HG03103 (cell line): ENCODE data around the gene CDC42EP1.
"Not testable (repeated sequence)": the region's sequence is repeated elsewhere in the genome, so short reads cannot be mapped to it uniquely, and the experiment has no call there.

ENCODE experiments used
- ATAC-seq: cut with Tn5 transposase; IDR thresholded peaks from one replicate; pipeline ENCODE4 v1.9.1; 2021; ENCODE audit warnings: low read depth; ENCODE audit not compliant: unreplicated experiment

Gene CDC42EP1

DNA sequence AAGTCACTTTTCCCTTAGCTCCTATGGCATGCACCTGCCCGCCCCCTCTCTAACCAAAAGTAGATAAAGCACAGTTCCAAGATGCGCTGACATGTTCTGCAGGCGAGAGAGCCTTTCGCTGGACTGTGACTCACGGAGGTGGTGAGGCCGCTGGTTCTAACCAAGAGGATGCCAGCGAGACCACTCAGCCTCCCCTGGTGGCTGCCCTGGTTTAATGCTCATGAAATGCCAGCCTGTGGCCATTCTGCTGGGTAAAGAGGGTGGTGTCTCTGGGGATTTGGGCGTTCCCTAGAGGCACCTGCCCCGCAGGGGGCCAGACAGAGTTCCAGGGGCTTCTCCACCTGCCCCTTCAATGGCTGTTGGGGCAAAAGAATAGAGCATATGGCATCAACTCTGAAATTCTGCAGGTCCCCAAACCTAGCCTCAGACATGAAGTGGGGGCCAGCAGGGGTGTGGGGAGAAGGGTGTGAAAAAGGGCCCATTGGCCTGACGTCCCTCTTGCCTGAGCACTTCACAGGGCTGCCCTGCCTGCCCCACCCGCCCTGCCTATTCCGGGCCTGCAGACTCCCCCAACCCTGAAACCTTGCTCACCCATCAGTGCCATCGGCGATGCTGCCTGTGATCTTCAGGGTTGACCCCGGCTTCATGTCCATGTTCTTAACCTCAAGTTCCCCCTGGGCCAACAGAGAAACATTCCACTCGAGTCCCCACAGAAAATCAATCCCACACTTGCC lies 11.1 kb downstream of the CDC42EP1 start:
- ATAC-seq, result no peak

DNA sequence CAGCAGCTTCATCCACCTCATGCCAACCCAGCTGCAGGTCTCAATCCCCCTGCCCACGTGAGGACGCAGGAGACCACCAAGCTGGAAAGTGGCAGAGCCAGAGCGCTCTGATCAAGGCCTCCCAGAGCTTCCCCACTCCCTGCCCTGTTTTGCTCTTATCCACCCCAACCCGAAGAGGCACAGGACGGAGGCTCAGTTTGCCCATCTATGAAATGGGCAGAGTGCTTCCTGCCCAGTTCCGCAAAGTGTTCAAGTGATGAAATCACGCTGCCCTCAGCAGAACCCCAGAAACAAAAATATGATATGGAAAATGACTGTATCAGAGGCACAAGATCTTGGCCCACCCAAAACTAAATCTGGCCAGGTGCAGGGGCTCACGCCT lies 11.7 kb downstream of the CDC42EP1 start:
- ATAC-seq, result no peak

GRCh38 chr22:37575490-37576003 lies 15.3 kb downstream of the CDC42EP1 start:
- no peak for ATAC-seq

DNA sequence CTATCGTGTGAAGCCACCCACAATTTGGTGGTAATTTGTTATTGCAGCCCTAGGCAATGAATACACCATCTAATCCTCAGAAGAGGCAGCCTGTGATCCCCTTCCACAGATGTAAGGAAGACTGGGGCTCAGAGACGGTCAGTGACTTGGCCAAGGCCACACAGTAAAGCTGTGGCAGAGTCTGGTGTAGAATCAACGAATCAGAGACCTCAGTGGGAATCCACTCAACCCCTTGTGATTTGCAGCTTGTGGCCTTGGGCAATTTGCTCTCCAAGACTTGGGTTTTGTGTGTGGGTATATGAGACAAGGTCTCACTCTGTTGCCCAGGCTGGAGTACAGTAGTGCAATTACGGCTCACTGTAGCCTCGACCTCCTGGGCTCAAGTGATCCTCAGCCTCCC lies 17.7 kb downstream of the CDC42EP1 start:
- ATAC-seq, result no peak

DNA sequence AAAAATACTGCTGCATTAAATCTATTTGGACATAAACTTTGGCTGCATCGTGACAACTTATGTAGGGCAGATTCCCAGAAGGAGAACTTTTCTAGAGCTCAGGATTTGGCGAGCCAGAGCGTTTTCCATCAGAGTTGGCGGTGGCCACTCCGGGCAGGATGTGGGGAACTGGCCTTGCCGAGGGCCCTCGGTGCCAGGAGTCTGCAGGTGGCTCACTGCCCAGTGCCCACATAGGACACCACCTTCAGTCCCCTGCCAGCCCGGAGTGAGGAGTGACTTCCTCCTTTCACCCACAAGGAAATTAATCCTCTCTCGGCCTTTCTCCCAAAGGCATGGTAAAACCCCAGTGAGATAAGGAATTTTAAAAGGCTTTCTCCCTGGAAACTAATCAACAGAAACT lies 21.2 kb downstream of the CDC42EP1 start:
- no peak for ATAC-seq

GRCh38 chr22:37582526-37582925 lies 22.2 kb downstream of the CDC42EP1 start:
- ATAC-seq, result no peak

- ATAC-seq, result no peak
Measured at GRCh38 chr22:37588546-37589215, 28.4 kb downstream of the CDC42EP1 start.

- no peak for ATAC-seq
Measured at GRCh38 chr22:37589636-37590035, 29.4 kb downstream of the CDC42EP1 start.

DNA sequence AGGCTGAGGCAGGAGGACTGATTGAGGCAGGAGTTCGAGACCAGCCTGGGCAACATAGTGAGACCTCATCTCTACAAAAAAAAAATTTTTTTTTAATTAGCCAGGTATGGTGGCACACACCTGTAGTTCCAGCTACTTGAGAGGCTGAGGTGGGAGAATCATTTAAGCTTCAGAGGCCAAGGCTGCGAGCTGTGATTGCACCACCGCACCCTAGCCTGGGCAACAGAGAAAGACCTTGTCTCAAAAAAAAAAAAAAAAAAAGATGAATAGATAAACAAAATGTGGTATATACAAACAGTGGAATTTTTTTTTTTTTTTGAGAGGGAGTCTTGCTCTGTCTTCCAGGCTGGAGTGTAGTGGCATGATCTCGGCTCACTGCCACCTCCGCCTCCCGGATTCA lies 30.8 kb downstream of the CDC42EP1 start:
- not testable (repeated sequence) for ATAC-seq

- no peak for ATAC-seq
Measured at GRCh38 chr22:37591823-37592404, 31.6 kb downstream of the CDC42EP1 start.

- no peak for ATAC-seq
Measured at GRCh38 chr22:37594237-37594636, 34.0 kb downstream of the CDC42EP1 start.

DNA sequence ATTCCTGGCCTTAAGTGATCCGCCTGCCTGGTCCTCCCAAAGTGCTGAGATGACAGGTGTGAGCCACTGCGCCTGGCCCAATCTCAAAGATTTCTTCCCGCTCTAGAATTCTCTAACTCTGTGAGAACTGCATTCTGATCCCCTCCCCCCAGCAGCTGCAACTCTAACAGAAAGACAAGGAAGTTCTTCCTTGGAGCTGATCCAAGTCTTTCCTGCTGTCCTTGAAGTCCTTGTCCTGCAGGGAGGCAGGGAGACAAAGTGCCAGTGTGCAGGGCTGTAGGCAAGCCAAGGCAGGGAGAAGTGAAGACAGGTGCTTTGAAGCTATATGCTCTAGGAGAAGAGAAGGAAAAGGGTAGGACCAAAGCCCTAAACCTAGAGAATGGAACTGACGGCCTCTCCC lies 38.9 kb downstream of the CDC42EP1 start:
- ATAC-seq, result no peak

- ATAC-seq, result no peak
Measured at GRCh38 chr22:37601203-37601539, 40.9 kb downstream of the CDC42EP1 start.

DNA sequence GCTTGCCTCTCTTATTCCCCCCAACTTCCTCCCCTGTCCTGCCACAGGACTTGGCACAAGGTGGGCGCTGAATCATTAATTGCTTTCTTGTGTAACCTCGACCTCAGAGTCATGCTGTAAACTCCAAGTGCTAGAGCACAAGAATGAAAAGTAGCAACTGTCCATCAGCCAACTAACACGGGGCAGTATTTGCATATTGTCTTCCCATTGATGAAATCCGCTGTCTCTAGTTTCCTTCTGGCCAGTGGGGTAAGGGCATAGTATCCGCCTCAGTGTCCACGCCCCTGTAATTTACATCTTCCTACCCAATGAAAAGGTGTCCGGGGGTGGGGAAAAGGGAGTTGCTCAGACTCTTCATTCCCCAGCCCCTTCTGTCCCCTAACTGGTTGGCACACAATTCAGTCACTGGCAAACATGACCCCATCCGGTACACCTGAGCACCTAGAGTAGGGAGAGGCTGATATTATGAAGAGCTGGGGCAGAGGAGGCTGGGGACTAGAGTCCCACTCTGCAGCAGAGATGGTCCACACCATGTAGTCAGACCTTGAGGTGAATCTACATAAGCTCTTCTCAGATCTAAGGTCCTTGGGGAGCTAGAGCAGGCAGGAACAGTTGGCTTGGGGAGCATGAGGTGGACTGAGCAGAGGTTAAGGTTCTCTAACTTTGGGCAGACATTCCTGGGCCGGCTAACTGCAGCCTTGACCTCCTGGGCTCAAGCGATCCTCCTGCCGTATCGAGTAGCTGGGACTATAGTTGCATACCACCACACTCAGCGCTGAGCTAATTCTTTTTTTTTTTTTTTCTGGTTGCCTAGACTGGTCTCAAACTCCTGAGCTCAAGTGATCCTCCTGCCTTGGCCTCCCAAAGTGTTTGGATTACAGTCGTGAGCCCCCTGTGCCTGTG lies 41.5 kb downstream of the CDC42EP1 start:
- ATAC-seq, result no peak

GRCh38 chr22:37602546-37603277 lies 42.4 kb downstream of the CDC42EP1 start:
- not testable (repeated sequence) for ATAC-seq

DNA sequence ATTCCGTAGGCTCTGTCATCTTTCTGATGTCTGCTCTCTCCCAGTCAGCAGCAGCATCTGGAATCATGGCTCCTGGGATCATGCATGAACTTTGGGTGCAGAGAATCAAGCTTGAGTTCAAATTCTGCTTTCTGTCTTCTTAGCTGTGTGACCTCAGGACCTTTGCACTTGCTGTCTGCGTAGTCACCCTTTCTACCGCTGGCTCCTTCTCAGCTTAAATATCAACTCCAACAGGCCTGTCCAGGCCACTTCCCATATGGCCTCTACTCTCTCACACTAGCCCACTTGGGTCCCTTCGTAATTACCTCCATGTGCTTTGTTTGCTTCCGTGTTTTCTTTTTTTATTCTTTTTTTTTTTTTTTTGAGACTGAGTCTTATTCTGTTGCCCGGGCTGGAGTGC lies 43.8 kb downstream of the CDC42EP1 start:
- no peak for ATAC-seq

DNA sequence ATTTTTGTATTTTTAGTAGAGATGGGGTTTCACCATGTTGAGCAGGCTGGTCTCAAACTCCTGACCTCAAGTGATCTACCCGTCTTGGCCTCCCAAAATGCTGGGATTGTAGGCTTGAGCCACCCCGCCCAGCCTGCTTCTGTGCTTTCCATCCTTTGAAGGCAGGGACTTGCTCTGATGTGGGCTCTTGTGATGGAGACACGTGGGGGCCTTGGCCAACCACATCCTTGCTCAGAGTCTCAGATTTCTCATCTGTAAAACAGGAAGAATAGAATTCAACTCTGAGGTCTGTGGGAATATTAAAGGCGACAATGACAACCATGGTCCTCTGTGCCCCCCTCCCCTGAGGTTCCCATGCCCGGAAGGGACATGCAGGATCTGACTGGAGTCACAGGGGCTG lies 44.6 kb downstream of the CDC42EP1 start:
- no peak for ATAC-seq

DNA sequence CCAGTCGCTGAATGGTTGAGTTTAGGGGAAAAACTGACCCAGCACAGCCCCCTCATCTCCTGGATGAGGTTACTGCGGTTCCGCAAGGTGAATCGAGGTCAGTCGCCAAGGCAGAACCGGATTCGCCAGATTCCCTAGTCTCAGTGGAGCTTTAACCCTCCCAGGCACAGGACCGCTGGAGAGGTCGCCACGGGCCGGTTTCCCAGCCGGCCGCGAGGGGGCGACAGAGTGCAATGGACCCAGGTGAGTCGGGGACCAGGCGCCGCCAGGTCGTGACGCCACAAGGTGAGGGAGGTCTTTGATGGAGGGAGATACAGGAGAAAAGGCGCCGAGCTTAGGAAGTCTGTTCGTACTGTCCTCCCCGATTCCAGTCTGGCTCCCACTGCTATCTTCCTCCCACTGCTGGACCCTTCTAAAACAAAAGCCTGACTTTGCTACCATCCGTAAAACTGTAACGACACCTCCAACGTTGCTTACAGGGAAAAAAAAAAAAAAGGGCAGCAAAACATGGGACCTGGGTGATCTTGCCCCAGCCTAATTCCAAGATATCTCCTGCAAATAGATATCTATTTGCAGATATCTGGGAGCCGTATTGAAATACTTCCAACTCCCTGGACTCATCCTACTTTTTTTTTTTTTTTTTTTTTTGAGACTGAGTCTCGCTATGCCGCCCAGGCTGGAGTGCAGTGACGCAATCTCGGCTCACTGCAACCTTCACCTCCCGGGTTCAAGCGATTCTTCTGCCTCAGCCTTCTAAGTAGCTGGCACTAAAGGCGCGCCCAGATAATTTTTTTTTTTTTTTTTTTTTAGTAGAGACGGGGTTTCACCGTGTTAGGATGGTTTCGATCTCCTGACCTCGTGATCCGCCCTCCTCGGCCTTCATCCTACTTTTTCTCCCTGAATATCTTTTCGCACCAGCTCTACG lies 47.0 kb downstream of the CDC42EP1 start:
- ATAC-seq, result no peak

DNA sequence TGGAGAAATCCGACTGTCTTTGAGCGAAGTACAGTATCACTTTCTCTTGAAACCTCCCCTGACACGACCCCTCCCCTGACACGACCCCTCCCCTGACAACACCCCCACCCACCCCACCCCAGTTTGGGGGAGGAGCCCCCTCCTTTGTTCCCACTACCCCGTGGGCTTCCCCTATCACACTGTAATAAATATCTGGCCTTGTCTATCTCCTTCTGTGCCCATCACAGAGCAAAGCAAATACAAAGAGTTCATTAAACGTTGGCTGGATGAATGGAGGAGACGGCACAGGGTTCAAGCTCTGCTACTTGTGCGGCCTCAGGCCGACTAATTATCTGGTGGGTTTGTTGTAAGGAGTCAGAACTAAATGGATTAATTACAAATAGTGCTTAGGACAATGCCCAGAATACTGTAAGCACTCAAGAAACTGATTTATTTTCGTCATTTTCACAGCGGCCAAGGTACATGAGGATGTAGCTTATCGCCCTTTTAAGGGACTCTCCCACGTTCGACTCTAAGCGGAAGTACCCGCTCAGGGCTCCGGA lies 47.7 kb downstream of the CDC42EP1 start:
- peak; percentile 6 for ATAC-seq
